ENCODE data around the gene ZPBP.
"Not testable (repeated sequence)": the region's sequence is repeated elsewhere in the genome, so short reads cannot be mapped to it uniquely, and the experiment has no call there.

The ZPBP gene, protein sequence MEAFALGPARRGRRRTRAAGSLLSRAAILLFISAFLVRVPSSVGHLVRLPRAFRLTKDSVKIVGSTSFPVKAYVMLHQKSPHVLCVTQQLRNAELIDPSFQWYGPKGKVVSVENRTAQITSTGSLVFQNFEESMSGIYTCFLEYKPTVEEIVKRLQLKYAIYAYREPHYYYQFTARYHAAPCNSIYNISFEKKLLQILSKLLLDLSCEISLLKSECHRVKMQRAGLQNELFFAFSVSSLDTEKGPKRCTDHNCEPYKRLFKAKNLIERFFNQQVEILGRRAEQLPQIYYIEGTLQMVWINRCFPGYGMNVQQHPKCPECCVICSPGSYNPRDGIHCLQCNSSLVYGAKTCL

GRCh38 chr7:50092579-50093491 is at the start of gene ZPBP:
Gene ZPBP, minus strand, starts transcription at chr7:50093246. Its CDS starts 52 bp downstream, at chr7:50093194.
- peak; percentile 76 for DNase-seq

- DNase-seq = peak; percentile 65
Measured at GRCh38 chr7:50142425-50143017, 49.5 kb upstream of the ZPBP start.

GRCh38 chr7:50141854-50142253 is 48.8 kb upstream of the ZPBP start:
- DNase-seq = no peak

- DNase-seq = no peak
Measured at GRCh38 chr7:50141131-50141530, 48.1 kb upstream of the ZPBP start.

DNA sequence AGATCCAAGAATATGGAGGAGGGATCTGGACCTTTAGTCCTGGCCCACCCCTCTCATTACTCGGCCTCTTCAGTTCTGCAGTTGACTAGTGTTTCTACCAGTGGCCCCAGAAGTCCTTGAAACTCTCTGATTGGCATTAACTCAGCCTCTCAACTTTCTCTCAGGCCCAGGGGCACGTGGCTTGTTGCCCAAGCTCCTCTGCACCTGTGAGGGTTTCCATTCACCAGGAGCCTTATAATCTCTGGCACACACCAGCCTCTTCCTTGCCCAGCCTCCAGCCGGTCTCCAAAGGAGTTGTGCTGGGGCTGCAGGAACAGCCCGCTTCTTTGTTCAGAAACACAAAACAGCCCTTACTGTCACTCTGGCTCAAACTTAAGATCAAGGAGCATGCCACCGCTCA is 47.6 kb upstream of the ZPBP start:
- no peak for DNase-seq

- no peak for DNase-seq
Measured at GRCh38 chr7:50138101-50138500, 45.1 kb upstream of the ZPBP start.

DNA sequence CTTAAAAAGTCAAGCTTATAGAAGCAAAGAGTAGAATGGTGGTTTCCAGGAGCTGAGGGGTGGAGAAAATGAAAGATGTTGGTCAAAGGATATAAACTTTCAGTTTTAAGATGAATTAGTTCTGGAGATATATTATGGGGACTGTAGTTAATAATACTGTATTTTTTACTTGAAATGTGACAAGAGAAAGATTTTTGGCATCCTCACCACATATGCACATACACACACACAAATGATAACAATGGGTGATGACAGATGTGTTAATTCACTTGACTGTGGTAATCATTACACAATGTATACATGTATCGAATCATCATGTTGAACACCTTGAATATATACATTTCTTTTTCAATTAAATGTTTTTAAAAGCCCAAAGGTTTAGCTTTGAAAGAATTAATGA is 32.7 kb upstream of the ZPBP start:
- no peak for DNase-seq

- no peak for DNase-seq
Measured at GRCh38 chr7:50121286-50121685, 28.2 kb upstream of the ZPBP start.

GRCh38 chr7:50119815-50120637 is 27.0 kb upstream of the ZPBP start:
- DNase-seq = peak; percentile 35

DNA sequence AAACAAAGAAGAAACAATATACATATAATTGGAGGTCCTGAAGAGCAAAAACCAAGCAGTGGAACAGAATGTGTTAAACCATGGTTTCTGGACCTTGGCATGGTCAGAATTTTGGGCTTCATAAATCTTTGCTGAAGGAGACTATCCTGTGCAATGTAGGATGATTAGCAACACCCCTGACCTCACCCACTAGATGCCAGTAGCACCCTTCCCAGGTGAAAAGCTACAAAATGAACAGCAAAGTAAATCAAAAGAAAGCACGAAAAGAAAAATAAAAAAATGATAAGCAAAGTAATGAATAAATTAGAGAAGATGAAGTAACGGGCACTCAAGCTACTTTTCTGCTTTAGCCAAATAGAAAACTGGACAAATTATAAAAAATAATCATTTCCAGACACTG is 19.2 kb upstream of the ZPBP start:
- no peak for DNase-seq

GRCh38 chr7:50101873-50102272 is 8.8 kb upstream of the ZPBP start:
- no peak for DNase-seq

DNA sequence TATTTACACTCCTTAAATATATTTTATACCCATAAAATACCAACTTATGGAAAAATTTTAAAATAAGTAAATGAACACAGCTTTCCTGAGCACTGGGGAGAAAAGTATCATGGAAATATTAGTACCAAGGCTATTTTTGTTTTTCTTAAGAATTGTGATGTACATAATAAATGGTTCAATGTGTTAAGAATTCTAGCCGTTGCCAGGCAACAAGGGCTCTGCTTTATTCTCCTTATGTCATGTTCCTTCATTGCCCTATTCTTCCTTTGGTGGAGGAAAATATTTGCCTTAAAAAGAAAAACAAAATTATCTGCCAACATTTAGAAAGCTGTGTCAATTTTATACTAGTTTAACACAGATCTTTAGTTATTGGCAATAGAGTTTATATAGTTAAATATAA is 2.6 kb upstream of the ZPBP start:
- no peak for DNase-seq

DNA sequence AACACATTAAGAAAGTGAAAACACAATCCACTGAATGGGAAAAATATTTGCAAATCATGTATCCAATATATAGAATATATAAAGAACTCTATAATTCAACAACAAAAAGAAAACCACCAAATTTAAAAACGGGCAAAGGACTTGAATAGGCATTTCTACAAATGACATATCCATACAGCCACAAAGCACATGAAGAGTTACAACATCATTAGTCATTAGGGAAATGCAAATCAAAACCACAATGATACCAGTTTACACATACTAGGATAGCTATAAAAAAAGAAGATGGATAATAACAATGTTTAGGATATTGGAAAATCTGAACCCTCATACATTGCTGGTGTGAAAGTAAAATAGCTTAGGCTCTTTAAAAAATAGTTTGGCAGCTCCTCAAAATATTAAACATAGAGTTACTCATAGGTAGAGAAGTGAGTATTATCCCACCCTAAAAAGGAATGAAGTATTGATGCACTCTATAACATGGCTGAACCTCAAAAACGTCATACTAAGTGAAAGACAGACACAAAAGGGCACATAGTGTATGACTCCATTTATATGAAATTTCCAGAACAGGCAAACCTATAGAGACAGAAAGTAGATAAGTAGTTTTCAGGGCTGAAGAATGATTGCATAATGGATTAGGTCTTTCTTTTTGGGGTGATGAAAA is 4.5 kb downstream of the ZPBP start:
- no peak for DNase-seq

DNA sequence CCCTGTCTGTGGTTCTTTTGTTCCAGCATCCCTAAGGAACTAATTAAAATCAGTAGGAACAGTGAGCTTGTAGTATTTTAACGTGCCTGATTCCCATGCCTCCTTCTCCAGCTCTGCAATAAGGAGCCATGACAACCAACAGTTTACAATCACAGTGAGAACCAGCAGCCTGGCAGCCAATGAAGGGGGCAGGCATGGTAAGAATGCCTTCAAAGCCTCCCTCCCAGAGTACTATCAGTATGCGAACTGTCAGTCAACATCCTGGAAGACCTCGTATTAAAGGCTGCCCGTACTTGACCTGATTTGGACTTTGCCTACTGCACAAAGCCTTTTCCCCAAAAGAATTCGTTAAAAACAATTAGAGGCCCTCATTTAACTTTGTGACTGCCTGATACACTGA is 7.7 kb downstream of the ZPBP start:
- DNase-seq = no peak

DNA sequence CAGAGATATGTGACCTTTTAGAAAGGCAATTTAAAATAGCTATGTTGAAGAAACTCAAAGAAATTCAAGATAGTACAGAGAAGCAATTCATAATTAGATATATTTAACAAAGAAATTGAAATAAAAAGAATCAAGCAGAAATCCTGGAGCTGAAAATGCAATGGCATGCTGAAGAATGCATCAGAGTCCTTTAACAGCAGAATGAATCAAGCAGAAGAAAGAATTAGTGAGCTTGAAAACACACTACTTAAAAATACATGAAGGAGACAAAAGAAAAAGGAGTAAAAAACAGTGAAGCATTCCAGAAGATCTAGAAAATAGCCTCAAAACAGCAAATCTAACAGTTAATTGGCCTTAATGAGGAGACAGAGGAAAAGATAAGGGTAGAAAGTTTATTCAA is 20.0 kb downstream of the ZPBP start:
- no peak for DNase-seq

- DNase-seq = peak; percentile 36
Measured at GRCh38 chr7:50069613-50070012, 23.4 kb downstream of the ZPBP start.

DNA sequence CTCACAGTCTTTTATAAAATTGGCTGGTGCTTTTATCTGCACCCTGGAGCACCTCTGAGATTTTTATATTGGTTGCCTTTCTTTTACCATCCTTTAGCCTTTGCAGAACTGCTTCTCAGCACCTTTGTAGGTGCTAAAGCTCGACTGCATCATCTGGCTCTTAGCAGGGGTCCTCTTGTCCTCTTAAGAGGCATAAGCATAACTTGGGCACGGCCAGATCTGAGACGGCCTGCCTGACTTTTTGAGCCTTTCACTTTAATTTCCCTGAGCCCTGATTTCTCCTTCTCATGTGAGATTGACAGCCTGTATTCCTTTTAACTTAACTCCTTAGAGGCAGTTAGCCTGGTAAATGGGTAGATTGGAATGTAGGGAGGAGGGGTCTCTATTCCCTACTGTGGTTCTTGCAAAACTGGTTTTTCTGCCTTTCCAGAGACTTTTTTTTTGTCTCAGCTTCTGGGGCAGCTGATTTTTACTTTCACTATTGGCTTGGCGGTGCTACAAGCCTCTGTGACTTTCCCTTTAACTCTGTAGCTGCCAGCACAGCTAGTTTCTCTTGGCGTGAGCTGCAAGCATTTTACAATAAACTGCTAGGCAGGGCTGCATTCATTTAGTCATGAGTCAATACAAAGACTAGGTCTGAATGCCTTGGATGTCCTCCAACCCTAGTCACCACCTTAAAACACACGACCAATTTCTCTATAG is 24.0 kb downstream of the ZPBP start:
- DNase-seq = peak; percentile 44

DNA sequence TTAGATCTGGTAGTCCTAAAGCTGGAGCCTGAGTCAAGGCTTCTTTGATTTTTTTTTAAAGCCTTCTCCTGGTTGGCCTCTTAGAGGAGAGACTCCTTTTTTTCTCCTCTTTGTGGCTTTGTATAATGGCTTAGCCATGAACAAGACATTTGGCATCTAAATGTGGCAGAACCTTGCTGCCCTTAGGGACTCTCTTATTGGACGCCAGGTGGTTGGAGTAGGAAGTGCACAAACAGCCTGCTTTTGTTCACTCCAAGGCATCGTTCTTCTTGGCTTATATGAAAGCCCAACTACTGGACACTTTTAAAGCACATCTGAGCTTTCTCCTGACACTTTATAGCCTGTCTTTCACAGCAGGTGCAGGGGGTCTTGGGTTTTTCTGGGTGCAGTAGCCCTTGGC is 25.0 kb downstream of the ZPBP start:
- no peak for DNase-seq

- DNase-seq = no peak
Measured at GRCh38 chr7:50062951-50063350, 30.1 kb downstream of the ZPBP start.

GRCh38 chr7:50056131-50056530 is 36.9 kb downstream of the ZPBP start:
- peak; percentile 33 for DNase-seq

DNA sequence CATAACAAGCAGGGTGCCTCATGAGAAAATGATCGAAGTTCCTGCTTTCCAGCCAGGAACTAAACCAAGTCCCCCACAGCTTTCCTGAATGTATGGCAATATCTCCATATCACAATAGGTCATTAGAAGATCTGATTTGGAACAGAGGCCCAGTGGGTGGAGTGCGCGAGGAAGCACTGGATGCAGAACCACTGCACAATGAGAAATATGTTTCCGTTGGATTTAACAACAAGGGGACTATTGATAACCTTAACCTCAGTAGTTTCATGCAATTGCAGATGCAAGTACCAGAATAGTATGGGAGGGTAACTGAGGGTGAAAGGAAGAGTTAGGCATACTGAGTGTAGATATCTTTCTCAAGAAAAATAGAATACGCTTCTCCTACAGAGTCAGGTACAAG is 45.3 kb downstream of the ZPBP start:
- no peak for DNase-seq

GRCh38 chr7:50041165-50041564 is 51.9 kb downstream of the ZPBP start:
- DNase-seq = not testable (repeated sequence)

All from activated CD4-positive, alpha-beta T cell treated with anti-CD3 and anti-CD28 coated beads, Interleukin-2, amount 50 U/mL, for 16 hours (primary cell).